CD4-positive, alpha-beta T cell (primary cell): ENCODE data around the gene MRPL38. TPM values are rescaled to one million over a fixed set of nuclear protein-coding genes. Genes with fewer than 3 reads are reported as not detected.

Experiments
- ATAC-seq: fragments of 200-7000 bp; cut with Tn5 transposase; one replicate; pipeline ENCODE4 v1.10.0; 2022; ENCODE audit warnings: mild to moderate bottlenecking; ENCODE audit not compliant: poor library complexity
- CTCF ChIA-PET: fragments of 350-600 bp; sonication (Branson Sonifier 250); formaldehyde crosslinking; loops from one replicate; lab custom pipeline; 2021; ENCODE audit warnings: antibody characterized with exemption, inconsistent platforms; lab: Charles Lee
- POLR2A ChIA-PET: fragments of 350-600 bp; sonication (Branson Sonifier 250); formaldehyde crosslinking; loops from one replicate; lab custom pipeline; 2021; ENCODE audit warnings: antibody characterized with exemption, inconsistent platforms; lab: Charles Lee
- DNase-seq, 14 experiments: peaks; one replicate each; pipeline ENCODE4 v3.0.0-alpha.2; 2013 to 2020; ENCODE audit warnings: mixed read lengths in 2 of 14
- H3K27ac ChIP-seq, 2 donors: one replicate each; pipeline versions ENCODE4 v1.5.1 to v1.7.0; 2013; ENCODE audit warnings: low read length in 2 of 2, low read depth in 1 of 2, mild to moderate bottlenecking in 1 of 2
- H3K27me3 ChIP-seq, 2 experiments: 1 replicate in 1 of 2; 2 replicates in 1 of 2; pipeline versions ENCODE4 v1.6.1 to v1.7.0; 2013; ENCODE audit warnings: low read length in 2 of 2, control low read depth in 1 of 2, mild to moderate bottlenecking in 1 of 2, moderate library complexity in 1 of 2; ENCODE audit not compliant: insufficient read depth in 2 of 2, control insufficient read depth in 1 of 2
- H3K36me3 ChIP-seq: one replicate; pipeline ENCODE4 v1.6.1; 2013; ENCODE audit warnings: low read length, control low read depth; ENCODE audit not compliant: insufficient read depth
- H3K4me1 ChIP-seq: one replicate; pipeline ENCODE4 v1.6.1; 2013; ENCODE audit warnings: low read length, control low read depth; ENCODE audit not compliant: insufficient read depth
- H3K4me3 ChIP-seq: one replicate; pipeline ENCODE4 v1.5.1; 2013; ENCODE audit warnings: mild to moderate bottlenecking, low read length, moderate library complexity
- H3K9me3 ChIP-seq, 2 experiments: 1 replicate in 1 of 2; 2 replicates in 1 of 2; pipeline versions ENCODE4 v1.6.1 to v1.7.0; 2013; ENCODE audit warnings: low read length in 2 of 2, mild to moderate bottlenecking in 2 of 2, control low read depth in 1 of 2, moderate library complexity in 1 of 2; ENCODE audit not compliant: control insufficient read depth in 1 of 2, insufficient read depth in 1 of 2
- H3K27ac Mint-ChIP-seq: one replicate; pipeline ENCODE4 v1.8.0; 2020; ENCODE audit warnings: mixed read lengths
- H3K27me3 Mint-ChIP-seq: one replicate; pipeline ENCODE4 v1.8.0; 2021; ENCODE audit warnings: mixed read lengths
- H3K36me3 Mint-ChIP-seq: one replicate; pipeline ENCODE4 v1.8.0; 2021; ENCODE audit warnings: low read depth, mixed read lengths
- H3K4me1 Mint-ChIP-seq: one replicate; pipeline ENCODE4 v1.8.0; 2021; ENCODE audit warnings: low read depth, mixed read lengths
- H3K4me3 Mint-ChIP-seq: one replicate; pipeline ENCODE4 v1.8.0; 2020; ENCODE audit warnings: mild to moderate bottlenecking, mixed read lengths
- H3K9me3 Mint-ChIP-seq: one replicate; pipeline ENCODE4 v1.8.0; 2020; ENCODE audit warnings: mixed read lengths
- intact Hi-C, 2 experiments: fragments of 100-400 bp; cut with DNase I in 1 of 2; cut with micrococcal nuclease in 1 of 2; formaldehyde crosslinking; loops; one replicate each; pipeline versions ENCODE4 v1.15.1 to v1.9.0; 2023 to 2025; cut with DNase I, micrococcal nuclease
- total RNA-seq, 174 experiments: library from RNA in 2 of 174; stranded (reverse) in 2 of 174; gene quantifications; one replicate each; pipeline ENCODE4 v1.2.3 and lab custom pipeline; 2021 to 2026
- TF ChIP-seq, protein P1 (sequence below): fragments of 200-600 bp; IDR thresholded peaks from one replicate; pipeline ENCODE4 v1.8.0; 2022; ENCODE audit warnings: antibody characterized with exemption, mild to moderate bottlenecking

The MRPL38 gene
- total RNA-seq, 2 experiments from 2014 or later = 146 to 147 TPM

DNA sequence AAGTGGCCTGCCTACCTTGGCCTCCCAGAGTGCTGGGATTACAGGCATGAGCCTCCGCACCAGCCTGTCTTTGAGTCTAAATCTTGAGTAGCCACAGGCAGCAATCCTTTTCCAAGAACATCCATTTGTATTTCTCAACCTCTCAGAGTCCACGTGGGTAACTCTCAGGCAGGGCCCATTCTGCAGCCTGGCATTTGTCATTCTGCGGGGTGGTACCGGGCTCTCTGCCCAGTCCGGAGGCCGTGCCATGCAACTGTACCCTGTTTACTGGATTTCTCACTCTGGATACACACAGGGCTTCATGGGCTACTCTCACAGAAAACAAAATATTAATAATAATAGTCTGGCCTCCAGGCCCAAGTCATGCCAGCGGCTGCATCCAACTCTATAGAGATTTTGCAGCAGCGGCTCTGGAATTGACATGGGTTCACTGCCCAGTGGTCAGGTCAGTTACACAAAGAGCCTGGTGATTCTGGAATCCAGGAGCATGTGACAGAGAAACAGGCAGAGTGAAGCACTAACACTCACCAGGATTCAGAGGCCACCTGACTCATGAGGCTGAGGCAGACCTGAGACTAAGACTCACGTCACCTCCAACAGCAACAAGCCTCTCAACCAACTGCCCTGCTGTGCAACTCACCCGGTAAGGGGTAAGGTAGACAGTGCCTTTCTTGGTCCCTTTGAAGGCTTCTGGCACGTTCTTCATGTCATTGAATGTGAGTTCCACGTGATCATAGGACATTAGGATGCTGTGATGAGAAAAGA is 53.6 kb downstream of the MRPL38 start:
- ATAC-seq = no peak
- TF ChIP-seq, protein P1, sequence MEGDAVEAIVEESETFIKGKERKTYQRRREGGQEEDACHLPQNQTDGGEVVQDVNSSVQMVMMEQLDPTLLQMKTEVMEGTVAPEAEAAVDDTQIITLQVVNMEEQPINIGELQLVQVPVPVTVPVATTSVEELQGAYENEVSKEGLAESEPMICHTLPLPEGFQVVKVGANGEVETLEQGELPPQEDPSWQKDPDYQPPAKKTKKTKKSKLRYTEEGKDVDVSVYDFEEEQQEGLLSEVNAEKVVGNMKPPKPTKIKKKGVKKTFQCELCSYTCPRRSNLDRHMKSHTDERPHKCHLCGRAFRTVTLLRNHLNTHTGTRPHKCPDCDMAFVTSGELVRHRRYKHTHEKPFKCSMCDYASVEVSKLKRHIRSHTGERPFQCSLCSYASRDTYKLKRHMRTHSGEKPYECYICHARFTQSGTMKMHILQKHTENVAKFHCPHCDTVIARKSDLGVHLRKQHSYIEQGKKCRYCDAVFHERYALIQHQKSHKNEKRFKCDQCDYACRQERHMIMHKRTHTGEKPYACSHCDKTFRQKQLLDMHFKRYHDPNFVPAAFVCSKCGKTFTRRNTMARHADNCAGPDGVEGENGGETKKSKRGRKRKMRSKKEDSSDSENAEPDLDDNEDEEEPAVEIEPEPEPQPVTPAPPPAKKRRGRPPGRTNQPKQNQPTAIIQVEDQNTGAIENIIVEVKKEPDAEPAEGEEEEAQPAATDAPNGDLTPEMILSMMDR = no peak
- CTCF ChIA-PET = interaction anchor here (0.9 to 1.5 kb wide), 2 partner anchors 45 kb away, joined by 3 to 6 read pairs; partner anchors contain the start of gene TRIM65
- no peaks in the 10 kb centered on the region for H3K27me3 ChIP-seq
- H3K27ac Mint-ChIP-seq = peak overlapping the region; percentile 55
- DNase-seq = no peak
- peaks cover 56% of the 10 kb centered on the region for H3K36me3 ChIP-seq
- POLR2A ChIA-PET = interaction anchor here (1.1 kb wide), 1 partner anchor 66 kb away, joined by 3 read pairs; the partner anchor contains the start of gene UNK
- no peak overlapping the region for H3K4me3 ChIP-seq
- H3K9me3 ChIP-seq = no peaks in the 10 kb centered on the region
- H3K4me1 Mint-ChIP-seq = peaks cover 22% of the 10 kb centered on the region
- H3K36me3 Mint-ChIP-seq = peaks cover 60% of the 10 kb centered on the region
- no peak overlapping the region for H3K27ac ChIP-seq
- no peaks in the 10 kb centered on the region for H3K9me3 Mint-ChIP-seq
- no peaks in the 10 kb centered on the region for H3K27me3 Mint-ChIP-seq
- peaks cover 41% of the 10 kb centered on the region for H3K4me1 ChIP-seq
- intact Hi-C loops = loop anchor here in 1 of 2 experiments (10.0 kb wide), 1 partner anchor 326 kb away; the partner anchor contains the start of gene LLGL2
- peak overlapping the region; percentile 45 for H3K4me3 Mint-ChIP-seq

- Mint-ChIP-seq H3K4me3 (peak overlapping the region; percentile 45), H3K36me3 (peaks cover 71% of the 10 kb centered on the region), H3K4me1 (peaks cover 30% of the 10 kb centered on the region), H3K27ac (no peak overlapping the region), H3K9me3 (no peaks in the 10 kb centered on the region), H3K27me3 (no peaks in the 10 kb centered on the region)
- Histone ChIP-seq H3K36me3 (peaks cover 62% of the 10 kb centered on the region), H3K4me3 (no peak overlapping the region), H3K27ac (no peak overlapping the region), H3K27me3 (no peaks in the 10 kb centered on the region), H3K9me3 (no peaks in the 10 kb centered on the region), H3K4me1 (peaks cover 49% of the 10 kb centered on the region)
- intact Hi-C loops = loop anchor here in 1 of 2 experiments (5.0 to 10.0 kb wide), 2 partner anchors 72 to 325 kb away; partner anchors contain the start of gene LLGL2
- ChIA-PET CTCF (interaction anchor here (0.8 to 3.7 kb wide), 3 partner anchors 47 to 96 kb away, joined by 3 to 18 read pairs (median 6); partner anchors contain the start of gene TRIM65), POLR2A (interaction anchor here (1.1 kb wide), 1 partner anchor 65 kb away, joined by 3 read pairs; the partner anchor contains the start of gene UNK)
- DNase-seq = no peak
- TF ChIP-seq, protein P1 = no peak
- ATAC-seq = no peak
Measured at GRCh38 chr17:75849724-75850123, 55.0 kb downstream of the MRPL38 start.

DNA sequence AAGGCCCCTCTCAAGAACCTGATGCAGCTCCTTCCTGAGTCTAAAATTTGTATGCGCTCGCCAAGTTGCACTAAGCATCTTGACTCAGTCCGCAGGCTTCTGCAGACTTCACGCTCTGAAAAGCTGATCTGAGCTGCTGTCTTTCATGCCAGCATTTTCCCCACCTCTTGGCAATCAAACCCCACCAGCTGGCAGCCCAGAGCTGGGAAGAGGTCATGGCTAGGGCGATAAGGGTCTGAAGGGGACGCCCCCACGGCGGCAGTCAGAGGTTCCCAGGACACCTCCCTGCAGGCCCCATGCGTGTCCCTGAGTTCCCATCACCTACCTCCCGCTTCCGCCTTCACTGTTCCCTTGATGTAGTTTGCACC is 55.4 kb downstream of the MRPL38 start:
- Histone ChIP-seq H3K27ac (no peak overlapping the region), H3K4me3 (no peak overlapping the region), H3K36me3 (peaks cover 62% of the 10 kb centered on the region), H3K27me3 (no peaks in the 10 kb centered on the region), H3K4me1 (peaks cover 49% of the 10 kb centered on the region), H3K9me3 (no peaks in the 10 kb centered on the region)
- Mint-ChIP-seq H3K36me3 (peaks cover 68% of the 10 kb centered on the region), H3K4me1 (peaks cover 27% of the 10 kb centered on the region), H3K4me3 (no peak overlapping the region), H3K9me3 (no peaks in the 10 kb centered on the region), H3K27ac (no peak overlapping the region), H3K27me3 (no peaks in the 10 kb centered on the region)
- ChIA-PET POLR2A (interaction anchor here (0.9 to 1.2 kb wide), 2 partner anchors 15 to 71 kb away, joined by 3 read pairs; no protein-coding TSS in a partner anchor), CTCF (interaction anchor here (0.8 to 3.7 kb wide), 3 partner anchors 26 to 96 kb away, joined by 3 to 18 read pairs (median 5); no protein-coding TSS in a partner anchor)
- ATAC-seq = no peak
- no peak for DNase-seq
- intact Hi-C loops = loop anchor here in 1 of 2 experiments (5.0 kb wide), 1 partner anchor 72 kb away; a partner anchor contains a TSS
- TF ChIP-seq, protein P1 = no peak

Other genes starting within 250 kb of the MRPL38 start
- gene RECQL5, start 237.7 kb downstream of the MRPL38 start, total RNA-seq = 10 to 100 TPM; 16.4 to 17.7 TPM
- gene SAP30BP, start 237.5 kb downstream of the MRPL38 start, total RNA-seq = 100 to 1,000 TPM; 209 to 227 TPM
- 1 to 10 TPM in 1 of 2 experiments, under 1 TPM in 1; 0.81 to 1.3 TPM for gene ITGB4, start 183.4 kb downstream of the MRPL38 start, total RNA-seq
- gene GALK1, start 139.7 kb downstream of the MRPL38 start, total RNA-seq = 1 to 10 TPM; 5.9 to 6.0 TPM
- gene UNK, start 120.1 kb downstream of the MRPL38 start, total RNA-seq = 10 to 100 TPM; 33.7 to 36.1 TPM
- 100 to 1,000 TPM; 110 to 112 TPM for gene UNC13D, start 60.5 kb downstream of the MRPL38 start, total RNA-seq
- 100 to 1,000 TPM in 1 of 2 experiments, 10 to 100 TPM in 1; 98.5 to 114 TPM for gene WBP2, start 49.5 kb downstream of the MRPL38 start, total RNA-seq
- gene TRIM47, start 26.3 kb downstream of the MRPL38 start, total RNA-seq = 1 to 10 TPM; 2.3 to 2.8 TPM
- gene TRIM65, start 7.9 kb downstream of the MRPL38 start, total RNA-seq = 10 to 100 TPM in 1 of 2 experiments, 1 to 10 TPM in 1; 9.9 to 11.7 TPM
- gene FBF1, start 36.2 kb upstream of the MRPL38 start, total RNA-seq = 10 to 100 TPM; 21.2 to 23.9 TPM
- 10 to 100 TPM; 14.5 to 17.9 TPM for gene ACOX1, start 74.3 kb upstream of the MRPL38 start, total RNA-seq
- gene TEN1, start 74.4 kb upstream of the MRPL38 start, total RNA-seq = 10 to 100 TPM; 13.0 to 13.8 TPM
- gene CDK3, start 96.0 kb upstream of the MRPL38 start, total RNA-seq = 1 to 10 TPM; 3.9 to 4.9 TPM
- under 1 TPM; 0.14 to 0.38 TPM for gene EVPL, start 122.4 kb upstream of the MRPL38 start, total RNA-seq
- gene SRP68, start 167.6 kb upstream of the MRPL38 start, total RNA-seq = 100 to 1,000 TPM; 106 to 108 TPM
- 1 to 10 TPM in 1 of 2 experiments, under 1 TPM in 1; 0.59 to 1.0 TPM for gene GALR2, start 169.9 kb upstream of the MRPL38 start, total RNA-seq
- under 1 TPM; 0.69 to 0.98 TPM for gene ZACN, start 174.3 kb upstream of the MRPL38 start, total RNA-seq
- 10 to 100 TPM; 88.1 to 90.6 TPM for gene EXOC7, start 198.9 kb upstream of the MRPL38 start, total RNA-seq
- gene FOXJ1, start 236.4 kb upstream of the MRPL38 start, total RNA-seq = under 1 TPM; 0.63 to 0.89 TPM